A549 (cell line): ENCODE measurements around the gene ECM2. TPM values are rescaled to one million over a fixed set of nuclear protein-coding genes. Genes with fewer than 3 reads are reported as not detected.

Experiments used
- ATAC-seq, 2 experiments: fragments of 200-7000 bp in 1 of 2; fragments of >200 bp in 1 of 2; cut with Nextera tagmentation in 1 of 2; cut with Tn5 transposase in 1 of 2; 3 replicates each; pipeline versions ENCODE4 v1.8.0 to v1.9.1; 2018 to 2020; ENCODE audit warnings: mild to moderate bottlenecking in 1 of 2, moderate library complexity in 1 of 2
- CTCF ChIA-PET: fragments of 300-600 bp; sonication (Branson Sonifier 250); formaldehyde crosslinking; extraction: SDS; loops from one replicate; lab custom pipeline; 2021; ENCODE audit warnings: antibody characterized with exemption, inconsistent platforms; lab: Yijun Ruan, JAX
- POLR2A ChIA-PET: fragments of 350-600 bp; formaldehyde crosslinking; extraction: SDS; loops from one replicate; lab custom pipeline; 2021; ENCODE audit warnings: antibody characterized with exemption, inconsistent platforms; lab: Yijun Ruan, JAX
- DNase-seq, 2 experiments: peaks; one replicate each; pipeline versions ENCODE4 v3.0.0 to v3.0.0-alpha.2; 2011 to 2016; ENCODE audit warnings: low read depth in 1 of 2, low spot score in 1 of 2
- FAIRE-seq: peaks from 2 replicates; lab custom pipeline; 2011; peaks lifted over from hg19 to GRCh38; lab: Jason Lieb, UNC
- H3K27ac ChIP-seq, 2 experiments: fragments of >200 bp; sonication (Bioruptor Twin); formaldehyde crosslinking; 3 replicates each; pipeline ENCODE4 v1.5.1; 2016 to 2017
- H3K4me1 ChIP-seq: fragments of >200 bp; sonication (Bioruptor Twin); formaldehyde crosslinking; 3 replicates; pipeline ENCODE4 v1.6.1; 2016
- H3K4me2 ChIP-seq: fragments of >200 bp; sonication (Bioruptor Twin); formaldehyde crosslinking; 3 replicates; pipeline ENCODE4 v1.6.1; 2016
- H3K4me3 ChIP-seq: fragments of >200 bp; sonication (Bioruptor Twin); formaldehyde crosslinking; 3 replicates; pipeline ENCODE4 v1.5.1; 2016
- H3K9me3 ChIP-seq: fragments of >200 bp; sonication (Bioruptor Twin); formaldehyde crosslinking; 3 replicates; pipeline ENCODE4 v1.6.1; 2016
- BHLHE40 ChIP-seq: IDR thresholded peaks from 2 replicates; pipeline ENCODE4 v1.6.1; 2012; ENCODE audit warnings: low read depth, low read length, inconsistent platforms
- CBX2 ChIP-seq: fragments of 200-600 bp; sonication (generic); IDR thresholded peaks from 2 replicates; pipeline ENCODE4 v1.6.1; 2016; ENCODE audit warnings: low read depth, mild to moderate bottlenecking, borderline replicate concordance
- CEBPB ChIP-seq, 2 experiments: fragments of >200 bp in 1 of 2; sonication (Bioruptor Twin) in 1 of 2; formaldehyde crosslinking in 1 of 2; IDR thresholded peaks; 2 replicates each; pipeline ENCODE4 v1.6.1; 2012 to 2016
- CHD2 ChIP-seq: fragments of 150-350 bp; IDR thresholded peaks from 2 replicates; pipeline ENCODE4 v1.6.1; 2014; ENCODE audit warnings: low read length; ENCODE audit not compliant: partially characterized antibody
- ESRRA ChIP-seq: fragments of 150-350 bp; IDR thresholded peaks from 2 replicates; pipeline ENCODE4 v1.6.1; 2014; ENCODE audit warnings: mild to moderate bottlenecking, low read length, borderline replicate concordance
- FOSB ChIP-seq: fragments of 250-450 bp; sonication (Bioruptor Pico); IDR thresholded peaks from 2 replicates; pipeline ENCODE4 v1.5.0; 2020; ENCODE audit warnings: mild to moderate bottlenecking, moderate library complexity
- FOSL2 ChIP-seq, 2 experiments: fragments of 450-650 bp in 1 of 2; fragments of >200 bp in 1 of 2; sonication (Bioruptor Twin) in 1 of 2; formaldehyde crosslinking; IDR thresholded peaks; 2 replicates each; pipeline versions ENCODE4 v1.5.0 to v1.6.1; 2016 to 2020; ENCODE audit warnings: mild to moderate bottlenecking in 1 of 2, moderate library complexity in 1 of 2
- GATA3 ChIP-seq: IDR thresholded peaks from 2 replicates; pipeline ENCODE4 v1.6.1; 2012; ENCODE audit warnings: borderline replicate concordance
- HOXB5 ChIP-seq: fragments of 250-450 bp; sonication (Bioruptor Pico); IDR thresholded peaks from 2 replicates; pipeline ENCODE4 v1.5.0; 2020; ENCODE audit warnings: mild to moderate bottlenecking, moderate library complexity
- JUN ChIP-seq, 2 experiments: fragments of >200 bp; sonication (Bioruptor Twin); formaldehyde crosslinking; IDR thresholded peaks; 2 replicates in 1 of 2; 3 replicates in 1 of 2; pipeline ENCODE4 v1.6.1; 2016 to 2017
- MYC ChIP-seq: IDR thresholded peaks from 2 replicates; pipeline ENCODE4 v1.6.1; 2012; ENCODE audit warnings: mild to moderate bottlenecking, inconsistent platforms, low read length, improper control_type of control experiment, borderline replicate concordance
- NFE2L2 ChIP-seq: fragments of 150-350 bp; conservative IDR thresholded peaks from 2 replicates; pipeline ENCODE4 v1.6.1; 2014; ENCODE audit warnings: low read length
- RARB ChIP-seq: fragments of 250-450 bp; sonication (Bioruptor Pico); IDR thresholded peaks from 2 replicates; pipeline ENCODE4 v1.8.0; 2021; ENCODE audit warnings: mild to moderate bottlenecking, moderate library complexity
- ZNF302 ChIP-seq: fragments of 250-450 bp; sonication (Bioruptor Pico); IDR thresholded peaks from 2 replicates; pipeline ENCODE4 v1.9.0; 2021; ENCODE audit warnings: inconsistent platforms, mild to moderate bottlenecking, moderate library complexity
- WGBS: methylation state at CpG from one replicate; pipeline ENCODE4 v1.1.6; 2017; ENCODE audit errors: missing lambda C conversion rate; 5-methylcytosine and 5-hydroxymethylcytosine counted together
- polyA plus RNA-seq, 4 experiments: library from polyadenylated mRNA; depleted of rRNA in 3 of 4; stranded (reverse); fragments of >200 nt; fragmentation: RNase III in 1 of 4; extraction: RNeasy Plus Mini Kit Qiagen cat#74134 plus additional on column Dnase treatment in 1 of 4; gene quantifications; 2 replicates in 3 of 4; 3 replicates in 1 of 4; pipeline ENCODE4 v1.2.3, GENCODE V29; 2011 to 2017
- TF ChIP-seq, protein P1 (sequence below): fragments of 200-600 bp; sonication (generic); IDR thresholded peaks from 2 replicates; pipeline ENCODE4 v1.6.1; 2016; ENCODE audit warnings: antibody characterized with exemption, mild to moderate bottlenecking, moderate library complexity
- TF ChIP-seq, protein P2 (sequence below): IDR thresholded peaks from 2 replicates; pipeline ENCODE4 v1.6.1; 2012
- TF ChIP-seq, protein P3 (sequence below): fragments of 250-450 bp; sonication (Bioruptor Pico); IDR thresholded peaks from 2 replicates; pipeline ENCODE4 v1.5.0; 2020; ENCODE audit warnings: low read depth, mild to moderate bottlenecking, moderate library complexity
- TF ChIP-seq, protein P4 (sequence below): fragments of >200 bp; sonication (Bioruptor Twin); formaldehyde crosslinking; IDR thresholded peaks from 3 replicates; pipeline ENCODE4 v1.6.1; 2016
- TF ChIP-seq, protein P5 (sequence below): fragments of 250-450 bp; sonication (Bioruptor Pico); IDR thresholded peaks from 2 replicates; pipeline ENCODE4 v1.5.0; 2021; ENCODE audit warnings: mild to moderate bottlenecking, moderate library complexity, borderline replicate concordance
- TF ChIP-seq, protein P6 (sequence below): IDR thresholded peaks from 2 replicates; pipeline ENCODE4 v1.6.1; 2012

Gene ECM2
- polyA plus RNA-seq, 2 of the 4 experiments (the other 2 are of a cell fraction), result 0.35 to 0.43 TPM

DNA sequence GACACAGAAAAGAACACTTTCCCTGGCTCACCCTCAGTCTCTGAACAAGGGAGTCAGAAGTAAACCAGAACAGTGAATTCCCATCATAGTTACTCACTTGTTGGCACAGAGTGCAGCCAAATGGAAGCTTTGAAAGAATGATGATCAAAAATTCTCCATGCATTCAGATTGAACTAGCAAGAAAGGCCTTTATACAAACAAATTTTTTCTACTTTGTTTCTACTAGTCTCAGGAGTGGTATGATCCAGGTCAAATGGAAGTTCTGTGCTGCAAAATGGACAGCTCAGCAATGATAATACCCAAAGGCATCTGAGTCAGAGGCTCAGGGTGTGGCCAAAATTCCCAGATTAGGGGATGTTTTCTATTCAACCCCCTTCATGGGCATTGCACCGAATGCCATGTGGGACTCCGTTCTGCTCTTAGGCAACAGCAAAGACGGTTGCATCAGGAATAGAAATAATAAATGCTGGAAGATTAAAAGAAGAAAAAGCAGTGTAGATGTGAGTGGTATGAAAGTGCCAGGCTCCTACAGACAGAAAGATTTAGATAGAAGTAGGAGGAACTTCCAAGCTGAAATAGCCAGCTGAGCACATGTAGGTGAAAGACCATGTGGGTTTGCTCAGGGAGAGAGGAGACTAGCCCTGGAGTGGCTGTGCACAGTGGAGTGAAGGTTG, 29.5 kb downstream of the ECM2 start (continued):
- TF ChIP-seq, protein P1, sequence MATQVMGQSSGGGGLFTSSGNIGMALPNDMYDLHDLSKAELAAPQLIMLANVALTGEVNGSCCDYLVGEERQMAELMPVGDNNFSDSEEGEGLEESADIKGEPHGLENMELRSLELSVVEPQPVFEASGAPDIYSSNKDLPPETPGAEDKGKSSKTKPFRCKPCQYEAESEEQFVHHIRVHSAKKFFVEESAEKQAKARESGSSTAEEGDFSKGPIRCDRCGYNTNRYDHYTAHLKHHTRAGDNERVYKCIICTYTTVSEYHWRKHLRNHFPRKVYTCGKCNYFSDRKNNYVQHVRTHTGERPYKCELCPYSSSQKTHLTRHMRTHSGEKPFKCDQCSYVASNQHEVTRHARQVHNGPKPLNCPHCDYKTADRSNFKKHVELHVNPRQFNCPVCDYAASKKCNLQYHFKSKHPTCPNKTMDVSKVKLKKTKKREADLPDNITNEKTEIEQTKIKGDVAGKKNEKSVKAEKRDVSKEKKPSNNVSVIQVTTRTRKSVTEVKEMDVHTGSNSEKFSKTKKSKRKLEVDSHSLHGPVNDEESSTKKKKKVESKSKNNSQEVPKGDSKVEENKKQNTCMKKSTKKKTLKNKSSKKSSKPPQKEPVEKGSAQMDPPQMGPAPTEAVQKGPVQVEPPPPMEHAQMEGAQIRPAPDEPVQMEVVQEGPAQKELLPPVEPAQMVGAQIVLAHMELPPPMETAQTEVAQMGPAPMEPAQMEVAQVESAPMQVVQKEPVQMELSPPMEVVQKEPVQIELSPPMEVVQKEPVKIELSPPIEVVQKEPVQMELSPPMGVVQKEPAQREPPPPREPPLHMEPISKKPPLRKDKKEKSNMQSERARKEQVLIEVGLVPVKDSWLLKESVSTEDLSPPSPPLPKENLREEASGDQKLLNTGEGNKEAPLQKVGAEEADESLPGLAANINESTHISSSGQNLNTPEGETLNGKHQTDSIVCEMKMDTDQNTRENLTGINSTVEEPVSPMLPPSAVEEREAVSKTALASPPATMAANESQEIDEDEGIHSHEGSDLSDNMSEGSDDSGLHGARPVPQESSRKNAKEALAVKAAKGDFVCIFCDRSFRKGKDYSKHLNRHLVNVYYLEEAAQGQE, result no peak
- TF ChIP-seq, protein P2, sequence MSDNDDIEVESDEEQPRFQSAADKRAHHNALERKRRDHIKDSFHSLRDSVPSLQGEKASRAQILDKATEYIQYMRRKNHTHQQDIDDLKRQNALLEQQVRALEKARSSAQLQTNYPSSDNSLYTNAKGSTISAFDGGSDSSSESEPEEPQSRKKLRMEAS, result peak; percentile 71
- peak; percentile 81; the same call in 1 of the 2 replicates for TF ChIP-seq MYC
- TF ChIP-seq JUN (IDR thresholded peaks at IDR 0.05), result no peak; a peak in 1 of 5 replicates
- TF ChIP-seq CEBPB (IDR thresholded peaks at IDR 0.05), result peak; percentile 57 to 71; a peak in 3 of 4 replicates
- TF ChIP-seq, protein P3, sequence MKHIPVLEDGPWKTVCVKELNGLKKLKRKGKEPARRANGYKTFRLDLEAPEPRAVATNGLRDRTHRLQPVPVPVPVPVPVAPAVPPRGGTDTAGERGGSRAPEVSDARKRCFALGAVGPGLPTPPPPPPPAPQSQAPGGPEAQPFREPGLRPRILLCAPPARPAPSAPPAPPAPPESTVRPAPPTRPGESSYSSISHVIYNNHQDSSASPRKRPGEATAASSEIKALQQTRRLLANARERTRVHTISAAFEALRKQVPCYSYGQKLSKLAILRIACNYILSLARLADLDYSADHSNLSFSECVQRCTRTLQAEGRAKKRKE (CRISPR knock-in tag), result no peak

DNA sequence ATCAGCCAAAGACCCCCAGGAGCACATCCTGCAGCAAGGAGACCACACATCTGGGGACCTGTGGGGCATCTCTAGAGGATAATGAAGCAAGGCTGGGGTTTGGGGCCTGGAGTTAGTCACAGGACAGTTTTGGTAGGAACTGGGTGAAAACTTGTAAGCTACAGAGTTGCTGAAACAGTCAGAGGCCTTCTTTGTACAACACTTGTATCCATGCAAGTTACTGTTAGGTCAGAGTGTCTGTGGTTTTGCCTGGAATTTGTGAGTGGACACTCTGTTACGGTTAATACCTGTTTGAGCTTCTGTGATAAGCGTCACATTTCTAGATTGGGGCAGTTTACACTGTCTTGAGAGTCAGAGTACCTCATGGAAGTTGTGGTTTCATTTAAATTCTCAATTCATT, 30.9 kb downstream of the ECM2 start:
- ChIA-PET POLR2A (no interaction called here), CTCF (interaction anchor here (0.6 to 1.9 kb wide), 4 partner anchors 66 to 175 kb away, joined by 3 to 5 read pairs (median 3); no protein-coding TSS in a partner anchor)
- no peaks in the 10 kb centered on the region for H3K9me3 ChIP-seq
- DNase-seq, result no peak
- no peak overlapping the region for H3K4me3 ChIP-seq
- 92% methylated on average over 2 of the region's 2 CpGs for WGBS
- peak overlapping the region; percentile 61; the same call in 2 of the 3 replicates for H3K4me2 ChIP-seq
- no peak for FAIRE-seq
- H3K4me1 ChIP-seq, result peaks cover 24% of the 10 kb centered on the region
- H3K27ac ChIP-seq, result peak overlapping the region in 1 of 2 experiments; percentile 66; a peak in 3 of 6 replicates
- TF ChIP-seq BHLHE40, result no peak
- no peak for TF ChIP-seq HOXB5 (CRISPR knock-in tag)
- no peak for ATAC-seq

DNA sequence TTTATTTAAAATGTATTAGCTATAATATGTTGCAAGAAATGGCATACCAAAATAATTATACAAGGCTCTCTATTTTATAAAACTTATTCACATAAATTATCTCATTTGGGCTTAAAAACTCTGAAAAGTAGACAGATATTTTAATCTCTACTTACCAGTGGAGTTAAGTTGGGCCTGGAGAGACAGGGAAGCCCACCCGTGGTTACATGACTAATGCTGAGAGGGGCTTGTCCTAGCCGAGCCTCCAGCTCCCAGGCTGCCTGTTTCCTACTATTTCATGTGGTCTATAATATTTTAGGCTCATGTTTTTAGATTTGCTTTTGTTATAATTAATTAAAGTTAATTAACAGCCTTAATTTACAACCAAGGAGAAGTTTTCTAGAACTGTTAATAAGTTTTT, 32.6 kb downstream of the ECM2 start:
- ATAC-seq (no peak), DNase-seq (no peak), FAIRE-seq (no peak)
- H3K27ac ChIP-seq, result no peak overlapping the region
- H3K9me3 ChIP-seq, result no peaks in the 10 kb centered on the region
- TF ChIP-seq CBX2 (no peak), NFE2L2 (no peak), FOSB (CRISPR knock-in tag) (no peak), CHD2 (no peak), FOSL2 (IDR thresholded peaks at IDR 0.05) (no peak), FOSL2 (CRISPR knock-in tag; IDR thresholded peaks at IDR 0.05) (no peak), GATA3 (no peak), ZNF302 (CRISPR knock-in tag) (no peak), ESRRA (no peak), RARB (CRISPR knock-in tag) (no peak), JUN (IDR thresholded peaks at IDR 0.05) (no peak)
- TF ChIP-seq, protein P4, sequence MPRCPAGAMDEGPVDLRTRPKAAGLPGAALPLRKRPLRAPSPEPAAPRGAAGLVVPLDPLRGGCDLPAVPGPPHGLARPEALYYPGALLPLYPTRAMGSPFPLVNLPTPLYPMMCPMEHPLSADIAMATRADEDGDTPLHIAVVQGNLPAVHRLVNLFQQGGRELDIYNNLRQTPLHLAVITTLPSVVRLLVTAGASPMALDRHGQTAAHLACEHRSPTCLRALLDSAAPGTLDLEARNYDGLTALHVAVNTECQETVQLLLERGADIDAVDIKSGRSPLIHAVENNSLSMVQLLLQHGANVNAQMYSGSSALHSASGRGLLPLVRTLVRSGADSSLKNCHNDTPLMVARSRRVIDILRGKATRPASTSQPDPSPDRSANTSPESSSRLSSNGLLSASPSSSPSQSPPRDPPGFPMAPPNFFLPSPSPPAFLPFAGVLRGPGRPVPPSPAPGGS, result no peak
- TF ChIP-seq, protein P2, result no peak
- TF ChIP-seq, protein P5, sequence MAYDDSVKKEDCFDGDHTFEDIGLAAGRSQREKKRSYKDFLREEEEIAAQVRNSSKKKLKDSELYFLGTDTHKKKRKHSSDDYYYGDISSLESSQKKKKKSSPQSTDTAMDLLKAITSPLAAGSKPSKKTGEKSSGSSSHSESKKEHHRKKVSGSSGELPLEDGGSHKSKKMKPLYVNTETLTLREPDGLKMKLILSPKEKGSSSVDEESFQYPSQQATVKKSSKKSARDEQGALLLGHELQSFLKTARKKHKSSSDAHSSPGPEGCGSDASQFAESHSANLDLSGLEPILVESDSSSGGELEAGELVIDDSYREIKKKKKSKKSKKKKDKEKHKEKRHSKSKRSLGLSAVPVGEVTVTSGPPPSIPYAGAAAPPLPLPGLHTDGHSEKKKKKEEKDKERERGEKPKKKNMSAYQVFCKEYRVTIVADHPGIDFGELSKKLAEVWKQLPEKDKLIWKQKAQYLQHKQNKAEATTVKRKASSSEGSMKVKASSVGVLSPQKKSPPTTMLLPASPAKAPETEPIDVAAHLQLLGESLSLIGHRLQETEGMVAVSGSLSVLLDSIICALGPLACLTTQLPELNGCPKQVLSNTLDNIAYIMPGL (CRISPR knock-in tag), result no peak
- TF ChIP-seq, protein P6, sequence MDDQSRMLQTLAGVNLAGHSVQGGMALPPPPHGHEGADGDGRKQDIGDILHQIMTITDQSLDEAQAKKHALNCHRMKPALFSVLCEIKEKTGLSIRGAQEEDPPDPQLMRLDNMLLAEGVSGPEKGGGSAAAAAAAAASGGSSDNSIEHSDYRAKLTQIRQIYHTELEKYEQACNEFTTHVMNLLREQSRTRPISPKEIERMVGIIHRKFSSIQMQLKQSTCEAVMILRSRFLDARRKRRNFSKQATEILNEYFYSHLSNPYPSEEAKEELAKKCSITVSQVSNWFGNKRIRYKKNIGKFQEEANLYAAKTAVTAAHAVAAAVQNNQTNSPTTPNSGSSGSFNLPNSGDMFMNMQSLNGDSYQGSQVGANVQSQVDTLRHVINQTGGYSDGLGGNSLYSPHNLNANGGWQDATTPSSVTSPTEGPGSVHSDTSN, result no peak
- POLR2A ChIA-PET, result interaction anchor here (0.6 kb wide), 1 partner anchor 898 kb away, joined by 3 read pairs; no protein-coding TSS in a partner anchor
- CTCF ChIA-PET, result interaction anchor here (1.2 to 1.9 kb wide), 6 partner anchors 9 to 131 kb away, joined by 3 to 10 read pairs (median 4); no protein-coding TSS in a partner anchor
- 84% methylated on average over 2 of the region's 2 CpGs for WGBS
- peaks cover 24% of the 10 kb centered on the region for H3K4me1 ChIP-seq
- no peak overlapping the region for H3K4me3 ChIP-seq
- no peak overlapping the region for H3K4me2 ChIP-seq
